Upper lobe of left lung (tissue), 4 donors: ENCODE data around the gene TNKS1BP1.
A peak's percentile ranks its signal among the peaks of the same experiment; 100 is the strongest.

Experiments
- CTCF ChIP-seq, 6 experiments: fragments of 450-650 bp in 4 of 6; fragments of 200-600 bp in 2 of 6; sonication (generic) in 2 of 6; IDR thresholded peaks; one replicate each; pipeline ENCODE4 v1.5.1; 2016 to 2019; ENCODE audit warnings: antibody characterized with exemption in 6 of 6
- EP300 ChIP-seq, 4 donors: sonication (generic); formaldehyde crosslinking; IDR thresholded peaks; one replicate each; pipeline ENCODE4 v1.5.1; 2017; ENCODE audit warnings: antibody characterized with exemption in 4 of 4, control low read depth in 2 of 4
- POLR2AphosphoS5 ChIP-seq, 2 donors: sonication (generic); formaldehyde crosslinking; IDR thresholded peaks; one replicate each; pipeline ENCODE4 v1.5.1; 2017; ENCODE audit warnings: antibody characterized with exemption in 2 of 2

DNA sequence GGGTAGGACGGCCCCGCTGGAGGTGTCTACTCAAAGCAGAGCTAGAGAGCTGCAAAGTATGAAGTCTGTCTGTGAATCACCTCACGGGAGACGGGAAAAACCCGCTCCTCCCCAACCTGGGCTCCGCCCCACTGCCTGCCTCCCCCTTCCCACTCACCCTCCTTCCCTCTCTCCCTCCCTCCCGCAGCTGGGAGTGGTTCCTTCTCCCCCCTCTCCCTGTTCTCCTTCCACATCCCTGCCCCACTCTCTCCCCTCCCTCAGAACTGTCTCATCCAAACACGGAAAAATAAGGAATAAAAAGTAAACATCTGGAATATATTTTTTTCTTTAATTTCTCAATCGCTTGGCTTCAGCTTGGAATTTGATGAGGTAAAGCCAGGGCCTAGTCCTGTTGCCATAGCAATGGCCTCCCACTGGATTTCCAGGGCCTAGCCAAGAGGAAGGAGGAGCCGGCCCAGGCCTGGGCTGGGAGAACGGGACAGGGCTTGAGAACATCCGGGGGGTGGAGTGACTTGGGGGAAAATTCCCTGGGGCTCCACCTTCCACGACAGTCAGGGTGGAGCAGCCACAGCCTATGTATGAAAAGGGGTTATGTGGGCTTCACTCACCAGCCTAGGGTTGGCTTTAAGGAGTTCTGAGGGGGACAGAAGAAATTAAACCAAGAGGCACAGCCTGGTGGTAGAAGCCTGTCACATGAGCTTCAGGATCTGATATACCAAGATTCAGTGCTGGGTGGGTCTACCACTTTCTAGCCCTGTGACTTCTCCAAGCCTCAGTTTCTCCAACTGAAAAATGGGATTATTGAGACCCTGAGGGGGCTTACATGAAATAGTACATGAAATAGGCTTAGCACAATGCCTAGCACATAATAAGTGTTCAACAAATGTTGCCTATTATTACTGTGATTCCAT lies 2.2 kb downstream of the TNKS1BP1 start:
- peak in 1 of 6 experiments; percentile 23 for TF ChIP-seq CTCF (IDR thresholded peaks at IDR 0.05)
- peak in 1 of 4 donors; percentile 45 for TF ChIP-seq EP300 (IDR thresholded peaks at IDR 0.05)
- peak; percentile 30 to 67 for TF ChIP-seq POLR2AphosphoS5 (IDR thresholded peaks at IDR 0.05)
